ENCODE data around the gene PRM1.
A peak's percentile ranks its signal among the peaks of the same experiment; 100 is the strongest.
"Not testable (repeated sequence)": the region's sequence is repeated elsewhere in the genome, so short reads cannot be mapped to it uniquely, and the experiment has no call there.

PRM1 gene

GRCh38 chr16:11297492-11298142 is 16.5 kb upstream of the PRM1 start:
- DNase-seq (ENCODE audit: low read depth) = peak; percentile 28

GRCh38 chr16:11296706-11297491 is 15.8 kb upstream of the PRM1 start:
- no peak for DNase-seq (ENCODE audit: low read depth)

- no peak for DNase-seq (ENCODE audit: low read depth)
Measured at GRCh38 chr16:11296351-11296705, 15.2 kb upstream of the PRM1 start.

GRCh38 chr16:11295672-11296071 is 14.5 kb upstream of the PRM1 start:
- DNase-seq (ENCODE audit: low read depth) = no peak

GRCh38 chr16:11292076-11292748 is 11.1 kb upstream of the PRM1 start:
- no peak for DNase-seq (ENCODE audit: low read depth)

- DNase-seq (ENCODE audit: low read depth) = no peak
Measured at GRCh38 chr16:11291091-11291703, 10.1 kb upstream of the PRM1 start.

GRCh38 chr16:11290102-11290893 is 9.2 kb upstream of the PRM1 start:
- no peak for DNase-seq (ENCODE audit: low read depth)

GRCh38 chr16:11289696-11290095 is 8.6 kb upstream of the PRM1 start:
- not testable (repeated sequence) for DNase-seq (ENCODE audit: low read depth)

- DNase-seq (ENCODE audit: low read depth) = no peak
Measured at GRCh38 chr16:11289202-11289601, 8.1 kb upstream of the PRM1 start.

GRCh38 chr16:11285842-11286241 is 4.7 kb upstream of the PRM1 start:
- no peak for DNase-seq (ENCODE audit: low read depth)

- peak; percentile 6 for DNase-seq (ENCODE audit: low read depth)
Measured at GRCh38 chr16:11283820-11284248, 2.7 kb upstream of the PRM1 start.

- no peak for DNase-seq (ENCODE audit: low read depth)
Measured at GRCh38 chr16:11278681-11279628, 2.2 kb downstream of the PRM1 start.

- no peak for DNase-seq (ENCODE audit: low read depth)
Measured at GRCh38 chr16:11277607-11278337, 3.4 kb downstream of the PRM1 start.

- DNase-seq (ENCODE audit: low read depth) = no peak
Measured at GRCh38 chr16:11276896-11277593, 4.1 kb downstream of the PRM1 start.

GRCh38 chr16:11276143-11276895 is 4.8 kb downstream of the PRM1 start, which contains the start of gene PRM2:
Gene PRM2, minus strand, starts transcription at chr16:11276480. Its CDS starts 110 bp downstream, at chr16:11276370.
- no peak for DNase-seq (ENCODE audit: low read depth)

- no peak for DNase-seq (ENCODE audit: low read depth)
Measured at GRCh38 chr16:11274964-11275363, 6.2 kb downstream of the PRM1 start.

- no peak for DNase-seq (ENCODE audit: low read depth)
Measured at GRCh38 chr16:11273721-11274324, 7.3 kb downstream of the PRM1 start.
